IPS-NIHi11 (cell line): ENCODE measurements around the gene S100A11.
"Not testable (repeated sequence)": the region's sequence is repeated elsewhere in the genome, so short reads cannot be mapped to it uniquely, and the experiment has no call there.

Experiments
- DNase-seq: peaks from one replicate; pipeline ENCODE4 v3.0.0; 2012; ENCODE audit warnings: mixed read lengths, low spot score

The S100A11 gene

DNA sequence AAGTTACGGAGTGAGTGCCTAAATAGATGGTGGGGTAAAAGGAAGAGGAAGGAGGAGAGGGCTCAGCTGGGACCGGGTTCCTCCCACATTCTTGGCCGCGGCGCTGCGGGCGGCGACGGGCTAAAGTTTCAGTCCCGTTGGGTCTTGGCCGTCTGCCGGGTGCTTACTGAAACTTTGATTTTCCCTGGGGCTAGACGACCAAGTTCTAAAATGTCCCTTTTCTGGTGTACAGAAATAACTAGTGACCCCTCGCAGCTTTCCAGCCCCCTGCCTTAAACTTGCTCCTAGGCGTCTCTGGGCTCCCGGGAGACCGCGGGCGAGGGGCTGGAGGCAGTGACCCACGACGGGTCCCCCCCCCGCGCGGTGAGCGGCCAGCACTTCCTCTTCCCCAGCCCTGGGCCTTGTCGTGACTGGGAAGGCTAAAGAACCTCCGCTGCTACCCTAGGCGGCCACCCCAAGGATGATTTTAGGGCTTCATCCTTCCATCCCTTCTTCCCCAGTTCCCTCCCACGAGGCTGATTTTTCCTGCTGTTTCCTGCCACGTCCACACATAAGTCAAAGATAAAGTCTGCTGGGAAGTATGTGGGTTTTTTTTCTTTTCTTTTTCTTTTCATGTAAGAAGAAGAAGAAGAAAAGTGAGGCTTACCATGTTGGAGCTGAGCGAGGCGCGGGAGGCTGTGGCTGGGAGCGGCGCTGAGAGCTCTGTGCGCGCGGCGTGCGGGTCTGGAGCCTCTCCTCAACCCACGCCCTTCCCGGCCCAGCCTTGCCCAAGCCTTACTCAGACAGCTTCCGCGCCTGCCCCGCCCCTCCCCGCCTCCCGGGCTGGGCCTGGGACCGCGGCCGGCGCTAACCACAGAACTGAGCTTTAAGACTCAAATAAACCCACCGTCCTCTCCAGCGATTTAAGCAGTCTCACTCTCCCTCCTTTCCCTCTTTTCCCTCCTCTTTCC lies at the start of gene S100A11:
S100A11 (minus strand) TSS at position 738 of the 950 bp plus-strand sequence; CDS start at position 649, 89 bp downstream.
- DNase-seq = peak; percentile 81

DNA sequence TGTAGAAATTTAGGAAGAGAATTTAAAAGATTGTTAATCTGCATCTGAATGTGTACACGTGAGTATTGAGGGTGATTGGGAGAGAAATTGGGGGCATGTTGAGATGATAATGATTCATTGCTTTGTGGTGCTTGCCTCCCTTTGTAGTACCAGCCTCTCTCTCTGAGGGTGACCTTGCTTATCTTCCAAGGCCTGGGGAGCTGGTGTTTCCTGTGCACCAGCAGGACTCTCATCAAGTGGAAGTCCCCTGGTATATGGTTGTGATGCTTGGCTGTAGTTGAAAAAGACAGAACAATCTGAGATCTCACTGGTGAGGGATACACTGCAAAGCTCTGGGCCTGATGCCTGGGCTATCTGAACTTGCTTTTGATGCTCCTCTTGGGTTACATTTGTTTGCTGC lies 48.0 kb upstream of the S100A11 start:
- no peak for DNase-seq

DNA sequence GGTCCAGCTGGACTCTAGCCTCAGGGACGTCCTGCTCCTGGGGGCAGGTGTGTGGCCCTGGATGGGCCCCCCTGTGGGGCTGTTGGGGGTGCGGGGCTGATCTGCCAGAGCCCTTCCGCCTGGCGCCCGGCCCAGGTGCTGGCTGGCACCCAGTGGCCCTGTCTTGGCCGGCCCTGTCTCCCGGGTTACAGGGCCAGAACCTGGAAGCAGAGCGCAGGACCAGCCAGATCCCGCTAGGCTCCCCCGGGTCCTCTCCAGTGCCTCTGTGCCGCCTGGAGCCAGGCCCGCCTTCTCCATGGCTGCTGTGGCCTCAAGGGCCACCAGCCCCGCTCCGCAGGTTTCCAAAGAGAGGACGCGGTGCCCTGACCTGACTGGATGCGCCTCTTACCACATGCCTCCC lies 44.2 kb upstream of the S100A11 start:
- DNase-seq = not testable (repeated sequence)

DNA sequence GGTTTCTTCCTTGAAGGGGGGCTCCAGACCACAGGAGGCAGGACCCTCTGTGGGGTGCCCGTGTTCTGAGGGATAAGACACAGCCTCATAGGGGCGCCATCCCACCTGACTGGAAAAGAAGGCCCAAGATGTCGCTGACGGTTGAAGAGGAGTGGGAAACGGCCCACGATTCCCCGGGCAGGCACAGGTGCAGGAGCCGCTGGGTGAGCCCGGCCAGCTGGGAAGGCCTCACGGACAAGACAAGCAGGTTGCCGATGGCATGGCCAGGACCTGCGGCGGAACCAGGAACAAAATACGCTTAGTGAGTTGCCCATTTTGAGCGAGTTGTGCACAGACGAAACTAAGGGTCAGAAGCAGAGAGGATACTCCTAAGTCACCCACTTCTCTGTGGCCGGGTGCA lies 43.7 kb upstream of the S100A11 start:
- DNase-seq = not testable (repeated sequence)

DNA sequence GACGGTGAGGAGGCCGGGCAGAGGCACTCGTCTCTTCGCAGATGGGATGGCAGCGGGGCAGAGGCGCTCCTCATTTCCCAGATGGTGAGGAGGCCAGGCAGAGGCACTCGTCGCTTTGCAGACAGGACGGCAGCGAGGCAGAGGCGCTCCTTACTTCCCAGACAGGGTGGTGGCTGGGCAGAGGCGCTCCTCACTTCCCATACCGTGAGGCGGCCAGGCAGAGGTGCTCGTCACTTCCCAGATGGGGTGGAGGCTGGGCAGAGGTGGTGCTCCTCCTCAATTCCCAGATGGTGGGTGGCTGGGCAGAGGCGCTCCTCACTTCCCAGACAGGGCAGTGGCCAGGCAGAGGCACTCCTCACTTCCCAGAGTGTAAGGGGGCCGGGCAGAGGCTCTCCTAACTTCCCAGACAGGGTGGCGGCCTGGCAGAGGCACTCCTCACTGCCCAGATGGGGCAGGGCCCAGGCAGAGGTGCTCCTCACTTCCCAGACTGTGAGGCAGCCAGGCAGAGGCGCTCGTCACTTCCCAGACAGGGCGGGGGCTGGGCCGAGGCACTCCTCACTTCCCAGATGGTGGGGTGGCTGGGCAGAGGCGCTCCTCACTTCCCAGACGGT lies 42.1 kb upstream of the S100A11 start:
- no peak for DNase-seq

DNA sequence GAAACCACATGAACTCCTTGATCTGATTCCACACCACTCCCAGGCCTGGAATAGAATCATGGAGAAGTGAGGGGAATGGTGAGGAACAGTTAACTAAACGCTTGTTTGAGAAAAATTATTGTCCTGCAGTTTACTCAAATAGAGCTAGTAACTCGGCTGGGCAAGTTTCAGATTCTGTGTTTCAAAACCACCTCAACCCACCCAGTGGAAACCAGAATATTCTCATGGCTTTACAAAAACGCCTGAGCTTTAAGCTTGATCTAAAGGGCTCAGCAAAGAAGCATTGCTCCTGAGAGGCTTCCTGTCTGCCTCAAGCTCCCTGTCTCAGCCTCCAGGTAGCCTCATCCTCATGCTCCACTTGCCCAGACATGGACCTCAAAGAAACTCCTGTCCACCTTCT lies 35.5 kb upstream of the S100A11 start:
- DNase-seq = no peak

DNA sequence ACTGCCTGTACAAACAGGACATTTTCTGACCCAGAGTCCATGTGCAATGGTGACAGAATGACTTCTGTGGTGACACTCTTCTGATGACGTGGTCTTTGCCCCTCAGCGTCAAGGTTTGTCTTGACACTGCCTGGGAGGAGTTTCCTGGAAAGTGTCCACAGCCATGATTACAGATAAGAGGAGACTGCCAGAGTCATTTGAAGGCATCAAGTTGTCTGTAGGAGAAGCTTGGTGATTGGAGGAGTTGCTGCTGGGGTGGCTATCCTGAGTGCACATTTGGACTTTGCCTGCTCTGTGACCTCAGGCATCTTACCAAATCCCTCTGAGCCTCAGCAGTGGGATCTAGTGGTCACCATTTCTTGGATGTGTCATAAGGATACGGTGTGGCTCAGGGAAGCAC lies 34.3 kb upstream of the S100A11 start:
- no peak for DNase-seq

DNA sequence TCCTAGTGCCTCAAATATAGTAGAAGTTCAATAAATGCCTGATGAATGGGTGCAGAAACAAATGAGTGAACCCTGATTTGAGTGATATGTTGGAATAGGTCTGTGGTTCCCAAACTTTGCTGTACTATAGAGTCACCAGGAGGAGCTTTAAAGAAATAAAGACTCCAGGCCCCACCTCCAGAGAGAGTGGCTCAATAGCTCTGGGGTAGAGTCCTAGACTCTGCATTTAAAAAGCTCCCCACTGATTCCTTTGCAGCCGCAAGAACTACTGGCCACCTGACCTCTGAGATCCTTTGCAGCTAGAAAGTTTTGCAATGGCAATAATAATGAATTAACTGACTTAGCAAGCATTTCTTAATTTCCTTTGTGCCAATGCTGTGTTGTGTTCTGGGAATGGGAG lies 31.1 kb upstream of the S100A11 start:
- DNase-seq = no peak

DNA sequence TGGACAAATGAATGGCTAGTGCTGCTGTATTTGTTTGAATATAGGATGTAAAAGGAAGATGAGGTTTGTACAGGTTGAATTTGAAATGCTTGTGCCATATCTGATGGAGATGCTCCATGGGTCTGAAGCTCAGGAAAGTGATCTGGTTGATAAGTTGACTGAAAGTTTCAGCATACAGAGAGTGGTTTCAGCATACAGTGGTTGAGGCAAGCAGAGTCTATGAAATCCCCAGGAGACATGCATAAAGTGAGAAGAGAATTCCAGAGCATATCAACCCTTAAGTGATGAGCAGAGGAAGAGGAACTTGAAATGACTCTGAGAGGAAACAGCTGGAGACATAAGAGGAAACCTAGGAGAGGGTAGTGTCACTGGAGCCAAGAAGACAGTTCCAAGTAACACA lies 30.3 kb upstream of the S100A11 start:
- DNase-seq = no peak

DNA sequence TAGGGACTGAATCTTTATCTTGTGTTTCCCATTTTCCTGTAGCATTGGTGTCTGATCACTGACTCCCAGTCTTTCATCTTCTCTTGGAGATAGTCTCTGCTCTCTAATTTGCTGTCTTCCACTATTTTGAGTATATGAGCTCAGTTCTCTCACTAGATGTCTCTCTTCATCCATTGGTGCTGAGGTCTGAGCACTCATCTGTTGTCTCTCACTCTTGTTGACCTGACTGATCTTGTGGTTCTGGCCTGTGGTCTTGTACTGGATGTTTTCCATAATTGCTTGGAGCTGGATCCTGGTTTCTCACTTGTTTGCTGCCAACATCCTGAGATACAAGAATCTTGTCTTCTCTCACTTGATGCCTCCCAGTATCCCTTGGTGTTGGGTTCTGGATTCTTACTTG lies 25.1 kb upstream of the S100A11 start:
- no peak for DNase-seq

DNA sequence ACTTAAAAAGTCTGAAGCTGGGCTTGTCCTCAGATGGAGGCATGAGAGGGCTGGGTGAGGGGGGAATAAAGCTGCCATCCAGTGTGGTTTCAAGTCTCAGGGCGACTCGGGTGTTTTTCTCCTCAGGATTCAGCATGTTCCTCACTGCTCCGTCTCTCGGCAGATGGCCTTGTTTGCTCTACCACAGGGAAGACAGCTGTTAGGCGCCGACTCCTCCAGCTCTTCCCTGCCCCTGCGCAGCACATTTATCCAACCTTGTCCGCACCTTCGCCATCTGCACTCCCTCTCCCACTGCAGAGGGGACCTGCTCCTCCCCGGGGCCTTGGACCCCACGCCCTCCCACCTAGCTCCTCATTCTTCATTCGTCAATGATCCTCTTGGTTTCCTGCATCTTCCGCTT lies 16.6 kb upstream of the S100A11 start:
- no peak for DNase-seq

DNA sequence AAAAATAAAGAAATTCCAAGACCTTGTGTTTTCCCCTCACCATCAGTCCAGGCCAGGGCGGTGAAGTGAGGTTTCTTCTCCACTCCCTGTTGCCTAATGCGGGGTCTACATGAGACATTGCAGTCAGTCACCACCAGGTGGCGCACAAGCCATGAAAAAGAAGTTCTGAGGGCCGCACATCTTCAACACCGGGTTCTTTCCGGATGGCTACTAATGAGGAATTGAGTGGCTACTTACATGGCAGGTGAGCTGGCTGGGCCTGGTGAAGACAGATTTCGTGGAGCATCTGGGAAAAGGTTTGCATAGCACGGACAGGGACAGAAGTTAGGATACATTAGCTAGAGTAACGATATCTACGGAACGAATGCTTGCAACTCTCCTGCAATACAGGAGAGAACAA lies 15.8 kb upstream of the S100A11 start:
- DNase-seq = peak; percentile 84

DNA sequence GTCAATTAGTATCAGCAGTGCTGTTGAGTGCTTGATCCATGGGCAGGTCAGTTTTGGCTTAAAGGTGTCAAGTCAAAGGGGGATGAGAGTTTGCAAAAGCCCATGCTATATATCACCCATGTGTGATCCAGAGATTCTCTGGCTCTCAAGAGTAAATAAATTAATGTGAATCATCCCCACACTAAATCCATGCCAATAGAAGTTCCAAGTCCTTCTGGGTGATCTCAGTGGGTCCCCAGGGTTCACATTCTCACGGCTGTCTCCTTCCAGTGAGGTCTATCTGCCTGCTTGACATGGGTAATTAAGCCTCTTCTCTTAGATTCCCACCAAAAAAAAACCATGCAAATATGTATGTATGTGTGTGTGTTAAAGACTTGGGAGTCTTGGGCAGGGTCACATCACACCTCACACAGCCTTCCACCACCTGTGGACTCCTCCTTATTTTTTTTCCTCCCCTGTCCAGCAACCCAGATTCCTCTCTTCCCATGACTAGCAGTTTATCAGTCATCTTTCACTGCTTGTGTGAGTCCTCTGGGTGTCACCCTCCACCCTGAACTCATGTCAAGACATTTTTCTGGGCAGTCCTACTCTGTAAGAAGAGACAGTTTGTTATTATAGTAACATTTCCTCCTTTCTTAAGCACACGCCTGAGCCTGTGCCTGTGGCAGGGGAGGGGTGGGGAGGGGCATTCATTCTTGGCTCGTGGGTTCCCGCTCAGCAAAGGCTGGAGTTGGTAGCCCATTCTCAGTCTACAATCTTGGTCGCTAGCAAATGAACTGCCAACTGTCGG lies 14.3 kb upstream of the S100A11 start:
- DNase-seq = no peak

DNA sequence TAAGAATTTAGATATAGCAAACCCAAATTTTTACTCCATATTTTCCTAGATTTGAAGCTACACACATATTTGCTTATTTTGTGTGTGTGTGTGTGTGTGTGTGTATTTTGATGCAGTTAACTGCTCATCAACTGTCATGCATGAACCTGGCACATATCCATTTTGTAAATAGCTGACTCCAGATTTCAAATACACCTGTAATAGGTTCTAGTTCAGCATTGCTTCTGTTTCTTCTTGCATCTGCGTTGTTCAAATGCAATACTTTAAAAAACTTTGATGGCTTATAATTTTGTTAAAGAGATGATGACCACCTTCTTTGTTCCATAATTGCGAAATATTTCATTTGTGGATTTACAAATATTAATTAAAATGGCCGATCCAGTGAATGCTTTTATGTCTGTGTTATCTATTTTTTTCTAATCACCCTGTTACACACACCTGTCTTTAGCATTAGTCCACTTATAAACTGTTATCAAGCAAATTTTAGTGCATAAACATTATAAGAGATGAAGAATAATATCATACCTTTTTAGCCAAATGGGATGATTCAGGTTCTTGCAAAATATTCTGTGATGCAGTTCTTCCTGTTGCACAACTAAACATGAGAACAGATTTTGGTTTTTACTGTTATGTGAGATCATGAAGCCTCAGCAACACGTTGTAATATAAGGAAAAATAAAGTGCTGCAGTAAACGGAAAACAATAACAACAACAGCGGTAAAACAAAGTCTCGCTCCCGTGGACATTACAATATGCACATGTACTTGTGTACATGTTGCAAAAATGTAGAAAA lies 12.7 kb upstream of the S100A11 start:
- no peak for DNase-seq

DNA sequence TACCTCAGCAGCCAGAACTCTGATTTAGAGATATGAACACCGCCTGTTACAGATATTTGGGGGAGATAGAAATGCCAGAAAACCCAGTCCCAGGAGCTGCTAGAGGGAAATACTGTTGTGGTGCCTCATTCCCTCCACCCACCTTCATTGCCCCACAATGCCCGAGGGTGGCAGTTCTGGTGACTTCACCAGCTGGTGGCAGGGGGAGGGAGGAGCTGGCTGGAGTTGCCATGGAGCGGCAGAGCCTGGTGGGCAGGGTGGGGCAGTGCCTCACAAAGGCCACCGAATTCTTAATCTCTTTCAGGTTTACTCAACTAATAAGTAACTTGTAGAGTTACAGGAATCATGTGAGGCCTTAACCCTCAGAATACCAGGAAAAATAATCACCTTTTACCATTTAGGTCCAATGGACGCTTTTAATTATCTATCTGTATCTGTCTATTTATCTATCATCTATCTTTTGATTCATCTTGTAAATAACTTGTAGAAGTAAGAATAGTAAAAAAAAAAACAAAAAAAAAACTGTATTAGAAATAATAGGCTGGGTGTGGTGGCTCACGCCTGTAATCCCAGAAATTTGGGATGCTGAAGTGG lies 11.7 kb upstream of the S100A11 start:
- peak; percentile 26 for DNase-seq

DNA sequence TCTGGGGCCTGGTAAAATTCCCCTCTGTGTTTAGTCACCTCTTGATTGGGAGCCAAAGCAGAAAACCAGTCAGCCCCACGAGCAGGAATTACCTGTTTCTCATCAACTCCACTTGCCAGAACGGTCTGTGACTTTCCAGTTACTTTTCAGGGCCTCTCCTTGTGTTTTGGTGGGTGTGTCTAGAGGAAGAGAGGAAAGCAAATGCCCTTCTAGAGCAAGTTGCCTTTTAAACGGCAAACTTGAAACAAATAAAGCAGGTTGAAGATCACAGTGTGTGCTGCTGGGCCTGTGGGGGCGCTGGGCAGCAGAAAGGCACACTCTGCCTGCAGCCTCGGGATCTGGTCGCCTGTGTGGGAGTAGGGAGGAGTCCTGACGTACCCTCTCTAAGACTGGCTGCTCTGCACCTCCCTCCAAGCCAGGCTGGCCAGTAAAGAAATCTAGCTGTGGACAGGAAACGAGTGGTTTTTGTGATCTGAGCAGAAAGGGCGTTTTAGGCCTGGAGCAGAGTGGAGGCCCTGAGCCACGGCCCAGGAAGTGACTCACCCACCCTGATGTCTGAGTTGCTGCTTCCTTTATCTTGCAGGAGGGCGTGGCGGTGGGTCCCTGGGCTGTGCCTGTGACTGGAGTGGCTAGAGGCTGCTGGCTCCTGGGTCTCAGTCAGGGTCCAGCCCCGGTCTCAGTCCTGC lies 11.1 kb upstream of the S100A11 start:
- DNase-seq = peak; percentile 74

DNA sequence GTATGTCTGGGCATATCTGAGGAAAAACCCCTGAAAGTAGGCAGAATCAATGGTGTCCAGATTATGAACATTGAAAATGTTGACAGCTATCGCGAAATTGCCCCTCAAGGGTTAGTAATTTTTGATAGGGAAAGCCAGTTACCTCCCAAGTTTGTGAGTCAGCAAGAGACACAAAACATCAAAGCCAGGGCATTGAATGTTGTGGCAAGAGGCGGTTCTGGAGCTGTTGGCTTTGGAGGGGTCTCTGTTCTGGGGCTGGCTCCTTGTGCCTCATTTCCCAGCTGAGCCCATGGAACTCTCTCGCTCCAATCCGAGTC lies 10.6 kb upstream of the S100A11 start:
- DNase-seq = no peak

DNA sequence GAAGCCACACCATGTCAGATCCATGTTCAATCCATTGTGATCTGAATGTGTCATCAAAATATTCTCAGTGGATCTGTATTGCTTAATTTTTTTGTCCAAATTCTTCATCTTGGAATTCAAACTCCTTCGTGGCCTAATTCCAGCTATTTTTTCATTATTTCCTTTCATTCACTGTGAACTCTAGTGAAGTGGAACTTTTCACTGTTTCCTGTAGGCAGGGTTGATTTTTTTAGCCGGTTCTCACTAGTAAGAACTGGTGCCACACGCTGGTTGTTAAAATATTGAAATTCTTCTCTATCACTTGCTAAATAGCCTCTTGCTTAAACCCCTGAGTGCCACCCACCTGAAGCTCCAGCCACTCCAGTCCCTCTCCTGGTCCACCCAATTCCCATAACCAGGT lies 7.6 kb upstream of the S100A11 start:
- DNase-seq = no peak

DNA sequence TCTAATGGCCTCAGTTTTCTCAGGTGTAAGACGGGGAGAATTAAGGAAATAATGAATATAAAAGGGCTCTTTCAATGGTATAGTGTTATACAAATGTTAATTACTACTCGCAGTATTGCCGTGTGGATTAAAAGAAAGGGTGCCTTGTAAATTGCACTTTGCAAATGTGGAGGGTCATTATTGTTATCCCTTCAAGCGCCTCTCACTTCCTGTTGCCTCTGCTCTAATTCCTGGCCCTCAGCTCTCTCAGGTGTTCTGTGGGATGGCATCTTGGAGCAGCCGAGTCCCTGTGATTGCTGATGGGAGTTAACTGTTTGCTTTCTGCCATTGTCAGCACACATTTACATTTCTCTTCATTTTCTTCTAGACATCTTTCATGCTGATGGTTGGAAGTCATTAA lies 7.1 kb upstream of the S100A11 start:
- peak; percentile 31 for DNase-seq

DNA sequence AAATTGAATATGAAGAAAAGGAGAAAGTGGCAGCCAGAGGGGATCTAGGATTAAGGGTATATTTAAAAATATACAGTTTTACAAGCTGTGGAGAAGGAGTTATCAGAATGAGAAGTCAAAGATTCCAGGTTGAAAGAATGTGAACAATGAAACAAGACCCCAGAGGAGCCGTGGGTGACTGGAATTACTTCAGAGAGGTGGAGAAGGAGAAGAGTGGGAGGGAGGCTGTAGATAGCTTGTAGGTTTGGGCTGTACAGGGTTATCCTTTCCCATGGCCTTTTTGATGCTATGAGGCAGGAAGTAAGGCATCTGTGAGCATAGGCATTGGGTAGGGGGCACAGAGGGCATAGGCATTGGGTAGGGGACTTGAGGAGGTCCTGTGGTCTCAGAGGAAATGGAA lies 5.2 kb upstream of the S100A11 start:
- no peak for DNase-seq

DNA sequence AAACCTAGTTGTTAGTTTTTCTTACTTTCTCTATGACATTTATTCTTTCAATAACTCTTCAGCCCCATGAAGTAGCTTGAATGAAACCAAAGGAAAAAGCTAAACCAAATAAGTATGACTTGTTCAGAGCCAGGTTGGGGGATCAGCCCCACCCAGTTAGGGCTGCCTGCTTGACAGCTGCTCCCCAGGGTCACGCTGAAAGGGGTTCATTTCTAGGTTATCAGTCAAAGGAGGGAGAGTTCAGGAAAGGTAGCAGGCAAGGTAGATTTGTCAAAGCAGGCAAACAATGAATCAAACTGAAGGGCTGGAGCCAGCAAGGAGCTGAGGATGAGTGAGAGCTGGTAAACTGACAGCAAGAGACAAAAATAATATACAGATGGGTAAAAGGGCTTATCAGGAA lies 3.1 kb upstream of the S100A11 start:
- DNase-seq = no peak
